PC-3 (cell line): ENCODE results near the gene NRARP.

Experiments
- EZH2phosphoT487 ChIP-seq: fragments of 300-600 bp; sonication (generic); IDR thresholded peaks from 2 replicates; pipeline ENCODE4 v1.6.1; 2018; ENCODE audit warnings: mild to moderate bottlenecking, antibody characterized with exemption, low read length, borderline replicate concordance
- TF ChIP-seq, protein P1 (sequence below): fragments of 300-600 bp; sonication (generic); conservative IDR thresholded peaks from 2 replicates; pipeline ENCODE4 v1.5.1; 2017; ENCODE audit warnings: antibody characterized with exemption, low read depth, mild to moderate bottlenecking, low read length

DNA sequence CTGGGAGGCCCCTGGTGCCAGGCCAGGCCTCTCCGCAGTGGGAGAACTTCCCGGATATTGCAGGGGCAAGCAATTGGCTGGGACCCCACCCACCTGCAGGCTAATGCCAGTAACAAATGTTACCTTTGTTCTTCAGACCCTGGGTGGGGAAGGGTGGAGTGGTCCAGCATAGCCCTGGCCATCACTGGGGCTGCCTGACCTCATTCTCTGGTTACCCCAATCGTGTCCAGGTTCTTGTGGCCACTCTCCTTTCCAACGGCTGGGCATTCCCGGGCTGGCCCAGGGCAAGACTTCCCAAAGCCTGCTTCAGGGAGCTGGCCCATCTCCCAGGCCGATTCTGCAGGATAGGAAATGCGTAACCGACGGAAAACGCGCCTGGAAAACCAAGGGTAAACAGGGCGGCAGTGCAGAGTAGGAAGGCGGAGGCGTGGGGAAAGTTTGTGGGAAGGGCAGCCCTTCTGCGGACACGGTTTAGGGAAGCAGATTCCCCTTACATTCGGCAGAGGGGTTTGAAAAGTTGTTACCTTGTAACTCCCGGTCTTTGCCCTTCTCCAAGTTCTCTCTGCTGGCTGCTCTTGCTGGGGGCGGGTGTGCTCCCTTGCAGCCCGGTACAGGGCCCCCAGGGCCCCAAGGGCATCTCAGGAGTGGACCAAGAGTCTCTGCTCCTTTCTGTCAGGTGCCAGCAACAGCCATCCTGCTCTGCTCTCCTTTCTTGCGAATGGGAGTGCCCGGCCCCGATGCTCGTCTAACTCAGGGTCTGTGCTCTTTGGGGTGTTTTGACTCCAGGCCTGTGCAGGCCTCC is 3.5 kb downstream of the NRARP start:
- TF ChIP-seq, protein P1, sequence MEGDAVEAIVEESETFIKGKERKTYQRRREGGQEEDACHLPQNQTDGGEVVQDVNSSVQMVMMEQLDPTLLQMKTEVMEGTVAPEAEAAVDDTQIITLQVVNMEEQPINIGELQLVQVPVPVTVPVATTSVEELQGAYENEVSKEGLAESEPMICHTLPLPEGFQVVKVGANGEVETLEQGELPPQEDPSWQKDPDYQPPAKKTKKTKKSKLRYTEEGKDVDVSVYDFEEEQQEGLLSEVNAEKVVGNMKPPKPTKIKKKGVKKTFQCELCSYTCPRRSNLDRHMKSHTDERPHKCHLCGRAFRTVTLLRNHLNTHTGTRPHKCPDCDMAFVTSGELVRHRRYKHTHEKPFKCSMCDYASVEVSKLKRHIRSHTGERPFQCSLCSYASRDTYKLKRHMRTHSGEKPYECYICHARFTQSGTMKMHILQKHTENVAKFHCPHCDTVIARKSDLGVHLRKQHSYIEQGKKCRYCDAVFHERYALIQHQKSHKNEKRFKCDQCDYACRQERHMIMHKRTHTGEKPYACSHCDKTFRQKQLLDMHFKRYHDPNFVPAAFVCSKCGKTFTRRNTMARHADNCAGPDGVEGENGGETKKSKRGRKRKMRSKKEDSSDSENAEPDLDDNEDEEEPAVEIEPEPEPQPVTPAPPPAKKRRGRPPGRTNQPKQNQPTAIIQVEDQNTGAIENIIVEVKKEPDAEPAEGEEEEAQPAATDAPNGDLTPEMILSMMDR = no peak
- TF ChIP-seq EZH2phosphoT487 = no peak
